ENCODE results near the gene LY86. TPM values are rescaled to one million over a fixed set of nuclear protein-coding genes. Genes with fewer than 3 reads are reported as not detected.

Gene LY86
- total and polyA plus RNA-seq, 9 of the 15 experiments (the other 6 are each of a cell fraction or from before 2014, with no cell fraction given): 0.08 to 0.20 TPM; not detected in 7

- BruUV-seq (replicated peaks): no TSS peak
- DNase-seq (ENCODE audit: extremely low read depth in 1 of 4, low spot score in 3 of 4) (peak in 3 of 4 experiments; percentile 37 to 85 (median 37)), FAIRE-seq (peak; percentile 74), ATAC-seq (peak; percentile 79)
- H3K36me3 ChIP-seq (ENCODE audit: control insufficient read depth, insufficient read depth, low read length): no peaks in the 10 kb centered on the region
- in situ Hi-C loops (cut with MboI) (loop anchor here (25.0 kb wide), 1 partner anchor 542 kb away; no protein-coding TSS in a partner anchor), intact Hi-C loops (cut with micrococcal nuclease) (no loop called here)
- H4K20me1 ChIP-seq (replicated peaks; ENCODE audit: control insufficient read depth, insufficient read depth, low read length): no peaks in the 10 kb centered on the region
- H3K4me3 ChIP-seq: peak overlapping the region; percentile 14; the same call in 1 of the 2 replicates
- H3K79me2 ChIP-seq (ENCODE audit: control insufficient read depth, insufficient read depth, low read length): no peaks in the 10 kb centered on the region
- WGBS (ENCODE audit: insufficient coverage, low coverage, missing lambda C conversion rate): 7% methylated on average over 18 of the region's 18 CpGs
- peak overlapping the region; percentile 70 for H3K27ac ChIP-seq (ENCODE audit: extremely low read depth, low read depth, low read length)
- peak overlapping the region; percentile 78 for H3K4me2 ChIP-seq (ENCODE audit: insufficient read depth, low read length)
- H3K9me3 ChIP-seq (replicated peaks; ENCODE audit: control insufficient read depth, insufficient read depth, low read depth, low read length): peaks cover 13% of the 10 kb centered on the region
- H3K9ac ChIP-seq (ENCODE audit: insufficient read depth in 1 of 2, low read depth in 2 of 2, low read length in 2 of 2): peak overlapping the region; percentile 60 to 89
- peak overlapping the region; percentile 97 for H2AFZ ChIP-seq (ENCODE audit: low read depth, low read length)
- H3K4me1 ChIP-seq (replicated peaks in 1 of 2; ENCODE audit: control insufficient read depth in 2 of 2, insufficient read depth in 2 of 2, low read length in 2 of 2): peaks cover 31 to 47% of the 10 kb centered on the region in 2 experiments
- ChIA-PET CTCF (ENCODE audit: low intra/inter-chr PET ratio) (interaction anchor here (0.7 kb wide), 1 partner anchor 425 kb away, joined by 3 read pairs; no protein-coding TSS in a partner anchor), POLR2A (interaction anchor here (0.6 to 2.2 kb wide), 6 partner anchors 8 to 191 kb away, joined by 3 to 5 read pairs (median 4); no protein-coding TSS in a partner anchor)
- H3K9me1 ChIP-seq (ENCODE audit: control insufficient read depth, insufficient read depth, low read length): no peaks in the 10 kb centered on the region
- no peaks in the 10 kb centered on the region; a peak in 1 of 5 replicates for H3K27me3 ChIP-seq (ENCODE audit: control insufficient read depth in 2 of 2, insufficient read depth in 2 of 2, low read length in 2 of 2)
- TF ChIP-seq ZNF316 (IDR thresholded peaks at IDR 0.05): no peak
- TF ChIP-seq CEBPG (CRISPR knock-in tag; IDR thresholded peaks at IDR 0.05): no peak
- no peak for TF ChIP-seq CEBPG (tag; conservative IDR thresholded peaks at IDR 0.05 in 1 of 2, IDR thresholded peaks at IDR 0.05 in 1 of 2)
- TF ChIP-seq POLR2G (IDR thresholded peaks at IDR 0.05; ENCODE audit: low read depth, low read length): peak; percentile 28; the same call in 1 of the 2 replicates
- TF ChIP-seq HINFP (tag; conservative IDR thresholded peaks at IDR 0.05; ENCODE audit: low read depth): peak; percentile 70; the same call in 1 of the 2 replicates
- TF ChIP-seq HBP1 (CRISPR knock-in tag; IDR thresholded peaks at IDR 0.05): 0 out of 2 replicates have a peak, but pooled peaks have one; percentile 46
- TF ChIP-seq ZNF175 (CRISPR knock-in tag; IDR thresholded peaks at IDR 0.05; ENCODE audit: low read depth): 0 out of 2 replicates have a peak, but pooled peaks have one; percentile 28
- TF ChIP-seq ZNF311 (CRISPR knock-in tag; IDR thresholded peaks at IDR 0.05): 0 out of 2 replicates have a peak, but pooled peaks have one; percentile 42
- peak; percentile 38 to 47; a peak in 1 of 4 replicates for TF ChIP-seq FOXK2 (conservative IDR thresholded peaks at IDR 0.05 in 1 of 2, IDR thresholded peaks at IDR 0.05 in 1 of 2; ENCODE audit: low read depth in 2 of 2)
- TF ChIP-seq KLF6 (CRISPR knock-in tag; IDR thresholded peaks at IDR 0.05; ENCODE audit: borderline replicate concordance): peak; percentile 50; the same call in 1 of the 2 replicates
- peak; percentile 71 for TF ChIP-seq ZBTB17 (CRISPR knock-in tag; IDR thresholded peaks at IDR 0.05)
- TF ChIP-seq THRB (CRISPR knock-in tag; conservative IDR thresholded peaks at IDR 0.05): 0 out of 2 replicates have a peak, but pooled peaks have one; percentile 9
These were observed 106.5 kb downstream of the LY86 start for GRCh38 chr6:6694825-6695624.
